ENCODE measurements around the gene WDR53. TPM values are rescaled to one million over a fixed set of nuclear protein-coding genes. Genes with fewer than 3 reads are reported as not detected.
"Not testable (repeated sequence)": the region's sequence is repeated elsewhere in the genome, so short reads cannot be mapped to it uniquely, and the experiment has no call there.

The WDR53 gene
- total RNA-seq, 1 donor from 2014 or later, result 9.2 TPM

- no peak overlapping the region for H3K4me3 ChIP-seq (ENCODE audit: low read depth, low read length)
- TF ChIP-seq CTCF (conservative IDR thresholded peaks at IDR 0.05; ENCODE audit: low read depth, low read length), result no peak
- DNase-seq (ENCODE audit: low read depth), result no peak
Measured at GRCh38 chr3:196604548-196604947, 36.2 kb upstream of the WDR53 start.

- no peak for TF ChIP-seq CTCF (conservative IDR thresholded peaks at IDR 0.05; ENCODE audit: low read depth, low read length)
Measured at GRCh38 chr3:196603683-196604082, 35.3 kb upstream of the WDR53 start.

GRCh38 chr3:196602673-196603072, 34.3 kb upstream of the WDR53 start:
- H3K4me3 ChIP-seq (ENCODE audit: low read depth, low read length), result no peak overlapping the region
- DNase-seq (ENCODE audit: low read depth), result no peak
- no peak for TF ChIP-seq CTCF (conservative IDR thresholded peaks at IDR 0.05; ENCODE audit: low read depth, low read length)

More at GRCh38 chr3:196603683-196604082, 35.3 kb upstream of the WDR53 start:
- DNase-seq (ENCODE audit: low read depth), result no peak
- H3K4me3 ChIP-seq (ENCODE audit: low read depth, low read length), result no peak overlapping the region

GRCh38 chr3:196600359-196600758, 32.0 kb upstream of the WDR53 start:
- no peak overlapping the region for H3K4me3 ChIP-seq (ENCODE audit: low read depth, low read length)
- TF ChIP-seq CTCF (conservative IDR thresholded peaks at IDR 0.05; ENCODE audit: low read depth, low read length), result no peak
- no peak for DNase-seq (ENCODE audit: low read depth)

- TF ChIP-seq CTCF (conservative IDR thresholded peaks at IDR 0.05; ENCODE audit: low read depth, low read length), result no peak
- DNase-seq (ENCODE audit: low read depth), result no peak
- no peak overlapping the region for H3K4me3 ChIP-seq (ENCODE audit: low read depth, low read length)
Measured at GRCh38 chr3:196599734-196600128, 31.4 kb upstream of the WDR53 start.

- not testable (repeated sequence) for DNase-seq (ENCODE audit: low read depth)
- H3K4me3 ChIP-seq (ENCODE audit: low read depth, low read length), result peak overlapping the region; percentile 35
Measured at GRCh38 chr3:196597971-196598733, 29.8 kb upstream of the WDR53 start.

GRCh38 chr3:196596355-196596754, 28.0 kb upstream of the WDR53 start:
- TF ChIP-seq CTCF (conservative IDR thresholded peaks at IDR 0.05; ENCODE audit: low read depth, low read length), result no peak
- DNase-seq (ENCODE audit: low read depth), result no peak
- H3K4me3 ChIP-seq (ENCODE audit: low read depth, low read length), result no peak overlapping the region

Measured in epithelial cell of proximal tubule (primary cell).